GM10266 (cell line): Measurements from ENCODE around the gene DUOX1.

ENCODE experiments used
- DNase-seq: peaks from one replicate; pipeline ENCODE4 v3.0.0; 2012; ENCODE audit errors: extremely low spot score
- TF ChIP-seq, protein P1 (sequence below): IDR thresholded peaks from 2 replicates; pipeline ENCODE4 v1.5.1; 2012; ENCODE audit warnings: mild to moderate bottlenecking, low read depth; ENCODE audit not compliant: control insufficient read depth, insufficient read depth; ENCODE audit errors: missing control alignments

The DUOX1 gene

DNA sequence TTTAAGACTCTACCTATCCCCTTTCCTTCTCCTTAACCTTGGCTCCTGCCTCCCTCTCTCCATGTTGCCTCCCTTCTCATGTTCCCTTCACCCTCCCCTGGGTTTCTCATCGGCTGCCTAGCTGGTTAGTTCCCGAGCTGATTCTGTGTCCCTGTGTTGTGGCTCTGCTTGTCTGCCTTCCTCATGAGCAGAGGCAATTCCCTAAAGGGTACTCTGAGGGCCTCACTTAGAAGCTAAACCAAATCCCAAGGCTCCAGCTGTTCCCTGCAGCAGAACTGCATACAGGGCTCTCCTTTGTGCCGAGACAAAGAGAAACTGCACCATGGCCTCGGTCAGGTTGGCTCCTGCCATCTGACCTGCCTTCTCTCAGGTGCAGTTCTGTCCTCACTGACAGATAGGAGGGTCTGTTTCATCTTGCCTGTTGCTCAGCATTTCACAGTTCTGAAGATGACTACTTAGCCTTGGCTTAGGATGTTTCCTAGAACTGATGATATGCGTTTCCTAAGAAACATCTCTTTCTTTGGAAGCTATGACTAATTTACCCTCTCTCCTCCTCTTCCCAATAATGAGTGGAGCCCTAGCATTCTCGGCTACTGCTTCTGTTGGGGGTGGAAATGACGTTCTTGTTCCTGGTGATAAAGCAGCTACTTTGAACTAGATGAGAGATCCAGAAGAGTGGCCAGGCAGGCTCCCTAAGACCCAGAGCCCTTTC is 27.1 kb downstream of the DUOX1 start:
- TF ChIP-seq, protein P1, sequence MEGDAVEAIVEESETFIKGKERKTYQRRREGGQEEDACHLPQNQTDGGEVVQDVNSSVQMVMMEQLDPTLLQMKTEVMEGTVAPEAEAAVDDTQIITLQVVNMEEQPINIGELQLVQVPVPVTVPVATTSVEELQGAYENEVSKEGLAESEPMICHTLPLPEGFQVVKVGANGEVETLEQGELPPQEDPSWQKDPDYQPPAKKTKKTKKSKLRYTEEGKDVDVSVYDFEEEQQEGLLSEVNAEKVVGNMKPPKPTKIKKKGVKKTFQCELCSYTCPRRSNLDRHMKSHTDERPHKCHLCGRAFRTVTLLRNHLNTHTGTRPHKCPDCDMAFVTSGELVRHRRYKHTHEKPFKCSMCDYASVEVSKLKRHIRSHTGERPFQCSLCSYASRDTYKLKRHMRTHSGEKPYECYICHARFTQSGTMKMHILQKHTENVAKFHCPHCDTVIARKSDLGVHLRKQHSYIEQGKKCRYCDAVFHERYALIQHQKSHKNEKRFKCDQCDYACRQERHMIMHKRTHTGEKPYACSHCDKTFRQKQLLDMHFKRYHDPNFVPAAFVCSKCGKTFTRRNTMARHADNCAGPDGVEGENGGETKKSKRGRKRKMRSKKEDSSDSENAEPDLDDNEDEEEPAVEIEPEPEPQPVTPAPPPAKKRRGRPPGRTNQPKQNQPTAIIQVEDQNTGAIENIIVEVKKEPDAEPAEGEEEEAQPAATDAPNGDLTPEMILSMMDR: no peak
- no peak for DNase-seq

DNA sequence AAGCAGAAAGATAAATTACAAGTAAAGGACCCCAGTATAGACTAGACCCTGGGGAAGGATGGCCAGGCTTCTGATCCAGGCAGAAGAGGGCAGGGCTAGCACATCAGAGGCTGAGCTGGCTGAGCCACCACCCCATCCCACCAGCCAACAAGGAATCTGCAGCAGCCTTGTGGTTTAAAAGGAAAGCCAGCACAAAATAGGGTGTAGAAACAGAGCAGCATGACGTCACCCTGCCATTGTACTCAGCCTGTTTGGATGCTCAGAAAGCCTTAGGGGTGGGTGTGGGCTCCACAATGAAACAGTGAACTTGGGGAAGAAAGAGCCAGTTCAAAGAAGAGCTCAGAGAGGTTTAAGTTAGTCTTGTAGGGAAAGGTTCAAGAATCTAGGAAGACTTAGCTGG is 28.2 kb downstream of the DUOX1 start:
- TF ChIP-seq, protein P1: no peak
- DNase-seq: no peak

DNA sequence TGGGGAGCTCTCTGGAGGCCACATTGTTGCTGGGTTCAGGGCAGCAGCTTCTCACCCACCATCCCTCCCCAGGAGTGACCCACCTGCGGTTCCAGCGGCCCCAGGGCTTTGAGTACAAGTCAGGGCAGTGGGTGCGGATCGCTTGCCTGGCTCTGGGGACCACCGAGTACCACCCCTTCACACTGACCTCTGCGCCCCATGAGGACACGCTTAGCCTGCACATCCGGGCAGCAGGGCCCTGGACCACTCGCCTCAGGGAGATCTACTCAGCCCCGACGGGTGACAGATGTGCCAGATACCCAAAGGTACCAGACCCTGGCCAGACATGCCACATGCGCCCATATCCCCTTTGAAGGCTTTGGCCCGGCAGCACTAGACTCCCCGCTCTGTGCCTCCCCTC is 31.9 kb downstream of the DUOX1 start:
- TF ChIP-seq, protein P1: no peak
- no peak for DNase-seq

DNA sequence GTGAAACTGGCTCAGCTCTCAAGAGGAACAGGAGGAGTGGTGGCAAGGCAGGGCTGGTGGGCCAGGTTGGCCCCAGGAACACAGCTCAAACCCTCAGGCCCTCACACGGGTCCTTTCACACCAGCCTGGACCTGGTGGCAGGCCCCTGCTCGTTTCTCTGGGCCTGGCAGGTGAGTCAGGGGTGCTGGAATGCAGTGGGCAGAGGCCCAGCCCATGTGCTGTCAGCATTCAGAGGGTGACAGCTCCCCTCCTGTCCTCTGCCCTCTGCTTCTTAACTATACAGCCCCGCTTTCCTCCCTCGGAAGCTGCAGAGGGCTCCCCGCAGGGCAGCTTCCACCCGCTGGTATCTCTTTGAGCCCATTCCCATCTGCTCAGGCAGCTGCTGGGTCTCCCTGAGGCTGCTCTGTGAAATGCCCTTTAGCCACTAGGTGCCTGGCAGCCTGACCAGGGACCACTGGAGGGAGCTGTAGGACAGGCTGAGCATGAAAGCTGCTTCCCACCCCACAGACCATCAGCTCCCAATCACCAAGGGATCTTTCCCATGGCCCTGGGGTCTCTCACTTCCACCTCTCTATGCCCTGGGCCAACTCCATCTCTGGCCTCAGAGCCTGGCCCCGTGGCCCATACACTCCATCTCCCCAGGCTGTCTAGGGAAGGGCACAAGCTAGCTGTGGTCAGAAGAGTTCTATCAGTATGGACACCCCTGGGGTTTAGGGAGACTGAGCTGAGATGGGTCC is 33.1 kb downstream of the DUOX1 start:
- DNase-seq: peak; percentile 87
- TF ChIP-seq, protein P1: peak; percentile 94

DNA sequence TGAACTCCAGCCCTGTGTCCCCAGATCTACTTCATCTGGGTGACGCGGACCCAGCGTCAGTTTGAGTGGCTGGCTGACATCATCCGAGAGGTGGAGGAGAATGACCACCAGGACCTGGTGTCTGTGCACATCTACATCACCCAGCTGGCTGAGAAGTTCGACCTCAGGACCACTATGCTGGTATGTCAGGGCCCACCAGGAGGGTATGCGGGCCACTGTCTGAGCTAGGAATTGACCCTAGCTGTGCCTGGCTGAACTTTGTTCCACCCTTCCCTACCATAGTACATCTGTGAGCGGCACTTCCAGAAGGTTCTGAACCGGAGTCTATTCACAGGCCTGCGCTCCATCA is 33.7 kb downstream of the DUOX1 start:
- TF ChIP-seq, protein P1: no peak

DNA sequence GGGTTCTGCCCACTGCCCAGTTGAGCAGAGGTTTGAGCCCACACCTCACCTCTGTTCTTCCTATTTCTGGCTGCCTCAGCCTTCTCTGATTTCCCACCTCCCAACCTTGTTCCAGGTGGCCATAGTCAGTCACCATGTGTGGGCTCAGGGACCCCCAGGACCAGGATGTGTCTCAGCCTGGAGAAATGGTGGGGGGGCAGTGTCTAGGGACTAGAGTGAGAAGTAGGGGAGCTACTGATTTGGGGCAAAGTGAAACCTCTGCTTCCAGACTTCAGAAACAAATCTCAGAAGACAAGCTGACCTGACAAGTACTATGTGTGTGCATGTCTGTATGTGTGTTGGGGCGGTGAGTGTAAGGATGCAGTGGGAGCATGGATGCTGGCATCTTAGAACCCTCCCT is 35.1 kb downstream of the DUOX1 start:
- TF ChIP-seq, protein P1: no peak

More for the DNA sequence above, 33.7 kb downstream of the DUOX1 start:
- no peak for DNase-seq

DNA sequence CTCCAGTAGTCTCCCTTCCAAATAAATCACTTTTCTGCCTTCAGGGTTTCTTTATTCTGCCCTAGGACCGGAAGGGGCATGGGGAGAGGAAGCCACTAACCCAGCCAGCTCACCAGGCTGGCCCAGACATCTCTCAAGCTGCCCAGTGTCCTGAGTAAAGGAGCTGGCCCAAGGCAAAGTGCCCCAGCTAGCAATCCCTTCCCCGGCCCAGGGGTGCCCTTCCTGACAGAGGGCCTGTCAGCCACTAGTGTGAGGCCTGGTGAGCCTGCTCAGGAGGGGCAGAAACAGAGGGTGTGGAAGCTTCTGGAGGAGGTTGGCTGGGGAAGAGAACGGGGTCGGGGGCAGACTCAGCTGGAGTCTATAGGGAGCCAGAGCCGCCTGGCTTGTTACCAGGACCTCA is 35.7 kb downstream of the DUOX1 start:
- no peak for DNase-seq

More for the DNA sequence above, 35.1 kb downstream of the DUOX1 start:
- no peak for DNase-seq

More for the DNA sequence above, 35.7 kb downstream of the DUOX1 start:
- TF ChIP-seq, protein P1: no peak
